IMR-90 (cell line): ENCODE results near the gene MAMLD1. TPM values are rescaled to one million over a fixed set of nuclear protein-coding genes. Genes with fewer than 3 reads are reported as not detected.

Source experiments
- ATAC-seq: fragments of 200-7000 bp; cut with Tn5 transposase; 2 replicates; pipeline ENCODE4 v1.9.1; 2020; ENCODE audit warnings: low read depth, mild to moderate bottlenecking, moderate library complexity
- BruUV-seq: library from RNA; stranded (reverse); fragments of 400-500 nt; replicated peaks from 2 replicates; lab custom pipeline; 2021; lab: Mats Ljungman, UMichigan
- CTCF ChIA-PET: fragments of 300-600 bp; formaldehyde crosslinking; extraction: SDS; loops from one replicate; lab custom pipeline; 2021; ENCODE audit warnings: antibody characterized with exemption; lab: Yijun Ruan, JAX
- POLR2A ChIA-PET: fragments of 300-600 bp; sonication (Branson Sonifier 250); formaldehyde crosslinking; loops from one replicate; lab custom pipeline; 2022; ENCODE audit warnings: antibody characterized with exemption; ENCODE audit not compliant: unreplicated experiment; lab: Charles Lee
- DNase-seq: peaks from one replicate; pipeline ENCODE4 v3.0.0; 2013
- H2AFZ ChIP-seq: replicated peaks from 2 replicates; pipeline ENCODE3; 2013; ENCODE audit warnings: low read length, mild to moderate bottlenecking; ENCODE audit not compliant: poor library complexity
- H2AK5ac ChIP-seq: 2 replicates; pipeline ENCODE4 v1.6.1; 2013; ENCODE audit warnings: low read depth, low read length, inconsistent platforms
- H2AK9ac ChIP-seq: replicated peaks from 2 replicates; pipeline ENCODE3; 2013; ENCODE audit warnings: mild to moderate bottlenecking, low read depth, low read length, moderate library complexity; ENCODE audit not compliant: poor library complexity
- H2BK120ac ChIP-seq: 2 replicates; pipeline ENCODE4 v1.6.1; 2013; ENCODE audit warnings: low read depth, low read length, inconsistent platforms
- H2BK15ac ChIP-seq: 3 replicates; pipeline ENCODE4 v1.6.1; 2013; ENCODE audit warnings: low read depth, low read length, inconsistent platforms
- H2BK20ac ChIP-seq: 2 replicates; pipeline ENCODE4 v1.6.1; 2013; ENCODE audit warnings: low read depth, mild to moderate bottlenecking, inconsistent platforms, low read length, moderate library complexity
- H2BK5ac ChIP-seq: 2 replicates; pipeline ENCODE4 v1.6.1; 2013; ENCODE audit warnings: mild to moderate bottlenecking, low read depth, low read length, inconsistent platforms; ENCODE audit not compliant: poor library complexity, severe bottlenecking
- H3K14ac ChIP-seq: replicated peaks from 2 replicates; pipeline ENCODE4 v1.6.1; 2013; ENCODE audit warnings: low read depth, low read length, inconsistent platforms
- H3K18ac ChIP-seq: 2 replicates; pipeline ENCODE4 v1.6.1; 2013; ENCODE audit warnings: low read depth, low read length, control low read depth
- H3K23ac ChIP-seq: 2 replicates; pipeline ENCODE4 v1.6.1; 2013; ENCODE audit warnings: low read depth, low read length, inconsistent platforms
- H3K27ac ChIP-seq: 2 replicates; pipeline ENCODE4 v1.5.1; 2013; ENCODE audit warnings: mild to moderate bottlenecking, control low read depth, low read length; ENCODE audit not compliant: insufficient read depth
- H3K27me3 ChIP-seq: 2 replicates; pipeline ENCODE4 v1.6.1; 2013; ENCODE audit warnings: low read length; ENCODE audit not compliant: control insufficient read depth, insufficient read depth
- H3K36me3 ChIP-seq: 2 replicates; pipeline ENCODE4 v1.6.1; 2013; ENCODE audit warnings: low read length, mixed read lengths; ENCODE audit not compliant: control insufficient read depth, insufficient read depth
- H3K4ac ChIP-seq: 2 replicates; pipeline ENCODE4 v1.6.1; 2013; ENCODE audit warnings: low read depth, low read length, inconsistent platforms
- H3K4me1 ChIP-seq: 2 replicates; pipeline ENCODE4 v1.6.1; 2013; ENCODE audit warnings: low read length, mixed read lengths; ENCODE audit not compliant: control insufficient read depth, insufficient read depth
- H3K4me2 ChIP-seq: 2 replicates; pipeline ENCODE4 v1.6.1; 2013; ENCODE audit warnings: low read depth, mild to moderate bottlenecking, control low read depth, low read length, moderate library complexity
- H3K4me3 ChIP-seq: 2 replicates; pipeline ENCODE4 v1.5.1; 2013; ENCODE audit warnings: low read depth, mild to moderate bottlenecking, control low read depth, low read length, moderate library complexity; ENCODE audit not compliant: insufficient read depth
- H3K56ac ChIP-seq: 2 replicates; pipeline ENCODE4 v1.6.1; 2013; ENCODE audit warnings: low read length, inconsistent platforms; ENCODE audit not compliant: insufficient read depth; ENCODE audit errors: extremely low read depth
- H3K79me1 ChIP-seq, 2 experiments: 2 replicates each; pipeline ENCODE4 v1.6.1; 2013; ENCODE audit warnings: low read length in 2 of 2, inconsistent platforms in 1 of 2, low read depth in 1 of 2
- H3K9ac ChIP-seq: 2 replicates; pipeline ENCODE4 v1.6.1; 2013; ENCODE audit warnings: low read depth, low read length, control low read depth
- H3K9me1 ChIP-seq: 2 replicates; pipeline ENCODE4 v1.6.1; 2013; ENCODE audit warnings: low read length, inconsistent platforms; ENCODE audit not compliant: insufficient read depth
- H3K9me3 ChIP-seq: 2 replicates; pipeline ENCODE4 v1.6.1; 2013; ENCODE audit warnings: low read length; ENCODE audit not compliant: control insufficient read depth, insufficient read depth
- H4K20me1 ChIP-seq: 2 replicates; pipeline ENCODE4 v1.6.1; 2013; ENCODE audit warnings: low read length, inconsistent platforms; ENCODE audit not compliant: insufficient read depth
- H4K5ac ChIP-seq: 2 replicates; pipeline ENCODE4 v1.6.1; 2013; ENCODE audit warnings: mild to moderate bottlenecking, low read depth, low read length, control low read depth
- H4K8ac ChIP-seq, 2 experiments: 2 replicates each; pipeline ENCODE4 v1.6.1; 2013; ENCODE audit warnings: low read depth in 2 of 2, low read length in 2 of 2, control low read depth in 1 of 2, inconsistent platforms in 1 of 2
- H4K91ac ChIP-seq: 2 replicates; pipeline ENCODE4 v1.6.1; 2013; ENCODE audit warnings: low read depth, low read length, inconsistent platforms; ENCODE audit not compliant: insufficient read depth
- CEBPB ChIP-seq: IDR thresholded peaks from 2 replicates; pipeline ENCODE4 v1.6.1; 2012; ENCODE audit warnings: low read depth, low read length, improper control_type of control experiment
- CHD1 ChIP-seq: IDR thresholded peaks from 2 replicates; pipeline ENCODE4 v1.6.1; 2012; ENCODE audit warnings: low read depth, low read length, improper control_type of control experiment
- CTCF ChIP-seq: conservative IDR thresholded peaks from 2 replicates; pipeline ENCODE4 v1.5.1; 2012; ENCODE audit warnings: mild to moderate bottlenecking, low read depth, low read length, improper control_type of control experiment
- MAFK ChIP-seq: IDR thresholded peaks from 2 replicates; pipeline ENCODE4 v1.6.1; 2012; ENCODE audit warnings: low read depth, low read length, improper control_type of control experiment
- MXI1 ChIP-seq: IDR thresholded peaks from 2 replicates; pipeline ENCODE4 v1.6.1; 2012; ENCODE audit warnings: low read depth, mild to moderate bottlenecking, low read length, moderate library complexity, borderline replicate concordance
- RAD21 ChIP-seq: IDR thresholded peaks from 2 replicates; pipeline ENCODE4 v1.6.1; 2012; ENCODE audit warnings: low read length, improper control_type of control experiment
- RCOR1 ChIP-seq: IDR thresholded peaks from 2 replicates; pipeline ENCODE4 v1.6.1; 2012; ENCODE audit warnings: mild to moderate bottlenecking, low read length, improper control_type of control experiment; ENCODE audit not compliant: insufficient replicate concordance
- SMC3 ChIP-seq: fragments of 150-350 bp; IDR thresholded peaks from 2 replicates; pipeline ENCODE4 v1.6.1; 2016; ENCODE audit warnings: low read depth, mild to moderate bottlenecking, antibody characterized with exemption, low read length, moderate library complexity
- USF2 ChIP-seq: fragments of 150-350 bp; IDR thresholded peaks from 2 replicates; pipeline ENCODE4 v1.6.1; 2017; ENCODE audit warnings: mild to moderate bottlenecking, antibody characterized with exemption, low read length, low read depth
- WGBS, 2 experiments: methylation state at CpG; one replicate each; pipeline versions ENCODE4 v1.1.5 to v1.1.7; 2013; ENCODE audit warnings: missing lambda C conversion rate in 2 of 2; ENCODE audit not compliant: insufficient read length in 1 of 2; ENCODE audit errors: extremely low coverage in 2 of 2; 5-methylcytosine and 5-hydroxymethylcytosine counted together
- dilution Hi-C: fragments of 300-500 bp; cut with HindIII; formaldehyde crosslinking; loops from one replicate; pipeline ENCODE4 v1.14.3; 2018; ENCODE audit warnings: low sequenced_read_pairs; ENCODE audit not compliant: unreplicated experiment
- in situ Hi-C: fragments of 300-500 bp; cut with MboI; formaldehyde crosslinking; loops from 3 replicates; pipeline ENCODE4 v1.14.3; 2019; ENCODE audit warnings: low sequenced_read_pairs, inconsistent platforms, mixed read lengths
- intact Hi-C: fragments of 100-400 bp; cut with micrococcal nuclease; formaldehyde crosslinking; loops from 2 replicates; pipeline ENCODE4 v1.10.0; 2022
- polyA plus RNA-seq, 3 experiments: library from polyadenylated mRNA; depleted of rRNA; stranded (reverse); fragments of >200 nt; gene quantifications; 2 replicates each; pipeline ENCODE4 v1.2.3, GENCODE V29; 2012; ENCODE audit warnings: low replicate concordance in 1 of 3
- total RNA-seq: library from RNA; depleted of rRNA; stranded (reverse); fragments of >200 nt; gene quantifications from 2 replicates; pipeline ENCODE4 v1.2.3, GENCODE V29; 2012

The MAMLD1 gene
- total and polyA plus RNA-seq, 2 of the 4 experiments (the other 2 are of a cell fraction) = 1.4 to 11.0 TPM

DNA sequence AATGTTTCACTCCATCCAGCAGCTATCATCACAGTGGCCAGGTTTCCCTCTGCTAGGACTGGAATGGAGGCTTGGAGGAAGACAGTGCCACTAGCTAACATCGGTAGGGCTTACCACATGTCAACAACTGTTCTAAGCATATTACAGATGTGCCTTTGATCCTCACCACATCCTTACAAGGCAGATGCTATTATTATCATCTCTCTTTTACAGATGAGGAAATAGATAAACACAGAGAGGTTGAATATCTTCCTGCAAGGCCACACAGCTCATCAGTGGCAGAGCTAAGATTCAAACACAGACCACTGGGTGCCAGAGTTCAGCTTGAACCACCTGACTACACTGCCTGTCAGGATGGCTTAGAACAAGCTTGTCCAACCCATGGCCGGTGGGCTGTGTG, 47.4 kb downstream of the MAMLD1 start:
- no peak overlapping the region for H2AFZ ChIP-seq
- in situ Hi-C loops (no loop called here), intact Hi-C loops (no loop called here), dilution Hi-C loops (no loop called here)
- DNase-seq (no peak), ATAC-seq (no peak)
- H3K4me2 ChIP-seq = no peak overlapping the region
- H4K8ac ChIP-seq = no peak overlapping the region
- H3K9ac ChIP-seq = no peak overlapping the region
- no peak overlapping the region for H2BK20ac ChIP-seq
- H4K20me1 ChIP-seq = peaks cover 22% of the 10 kb centered on the region; the same call in 1 of the 2 replicates
- no peaks in the 10 kb centered on the region for H3K27me3 ChIP-seq
- H3K56ac ChIP-seq = no peak overlapping the region
- ChIA-PET CTCF (no interaction called here), POLR2A (no interaction called here)
- no peaks in the 10 kb centered on the region for H3K4me1 ChIP-seq
- peaks cover 5% of the 10 kb centered on the region; the same call in 1 of the 2 replicates for H3K9me1 ChIP-seq
- H2AK9ac ChIP-seq = no peak overlapping the region
- no peaks in the 10 kb centered on the region; the same call in 1 of the 2 replicates for H3K36me3 ChIP-seq
- H3K18ac ChIP-seq = no peak overlapping the region
- H4K91ac ChIP-seq = no peak overlapping the region
- H3K79me1 ChIP-seq = peaks cover 8 to 21% of the 10 kb centered on the region in 2 experiments; a peak in 2 of 4 replicates
- H2BK15ac ChIP-seq = no peak overlapping the region
- no peak overlapping the region for H3K27ac ChIP-seq
- H3K4me3 ChIP-seq = no peak overlapping the region
- no peak overlapping the region for H4K5ac ChIP-seq
- no peak overlapping the region for H2BK120ac ChIP-seq
- no peak overlapping the region for H3K23ac ChIP-seq
- H3K14ac ChIP-seq = no peak overlapping the region
- H2AK5ac ChIP-seq = no peak overlapping the region
- no peak overlapping the region for H2BK5ac ChIP-seq
- BruUV-seq = no TSS peak
- H3K4ac ChIP-seq = no peak overlapping the region
- whole genome bisulfite sequencing, 2 experiments = no CpG with 5 or more reads among the region's 2 CpGs
- no peaks in the 10 kb centered on the region for H3K9me3 ChIP-seq
- no peak for TF ChIP-seq USF2
- TF ChIP-seq RCOR1 = no peak
- TF ChIP-seq CHD1 = no peak
- TF ChIP-seq SMC3 = no peak
- TF ChIP-seq CTCF = no peak
- no peak for TF ChIP-seq MXI1
- TF ChIP-seq MAFK = no peak
- no peak for TF ChIP-seq RAD21
- TF ChIP-seq CEBPB = no peak
